HepG2 (cell line): ENCODE results near the gene ACAT2. TPM values are rescaled to one million over a fixed set of nuclear protein-coding genes. Genes with fewer than 3 reads are reported as not detected.

Experiments
- ASH2L ChIP-seq: fragments of 300-600, 200-600 bp; sonication (generic); IDR thresholded peaks from 2 replicates; pipeline ENCODE4 v1.7.0; 2017; ENCODE audit warnings: low read depth, mild to moderate bottlenecking, moderate library complexity, mixed read lengths, low read length; ENCODE audit not compliant: insufficient read length
- CSRNP1 ChIP-seq: sonication (generic); formaldehyde crosslinking; IDR thresholded peaks from 2 replicates; pipeline ENCODE4 v1.8.1; 2023; ENCODE audit warnings: mild to moderate bottlenecking, missing genetic modification reagents
- DPF2 ChIP-seq: sonication (generic); formaldehyde crosslinking; IDR thresholded peaks from 2 replicates; pipeline ENCODE4 v1.4.0; 2020; ENCODE audit warnings: mild to moderate bottlenecking, low read depth, missing genetic modification reagents, borderline replicate concordance
- KDM4B ChIP-seq: sonication (generic); formaldehyde crosslinking; IDR thresholded peaks from 2 replicates; pipeline ENCODE4 v1.4.0; 2020; ENCODE audit warnings: missing genetic modification reagents
- KMT2B ChIP-seq: IDR thresholded peaks from 2 replicates; pipeline ENCODE4 v1.6.1; 2016; ENCODE audit warnings: missing genetic modification reagents, missing compliant biosample characterization
- PHB2 ChIP-seq: fragments of 450-650 bp; IDR thresholded peaks from 2 replicates; pipeline ENCODE4 v1.6.1; 2018; ENCODE audit not compliant: partially characterized antibody
- SALL2 ChIP-seq: sonication (generic); formaldehyde crosslinking; IDR thresholded peaks from 2 replicates; pipeline ENCODE4 v1.8.1; 2023; ENCODE audit warnings: mild to moderate bottlenecking, missing genetic modification reagents, inconsistent platforms
- SP4 ChIP-seq: sonication (generic); formaldehyde crosslinking; IDR thresholded peaks from 2 replicates; pipeline ENCODE4 v1.8.1; 2023; ENCODE audit warnings: mild to moderate bottlenecking, missing genetic modification reagents
- ZBTB4 ChIP-seq: sonication (generic); formaldehyde crosslinking; IDR thresholded peaks from 2 replicates; pipeline ENCODE4 v1.4.0; 2020; ENCODE audit warnings: missing genetic modification reagents, mild to moderate bottlenecking, borderline replicate concordance
- ZNF234 ChIP-seq: sonication (generic); formaldehyde crosslinking; conservative IDR thresholded peaks from 2 replicates; pipeline ENCODE4 v1.5.1; 2020; ENCODE audit warnings: mild to moderate bottlenecking, missing genetic modification reagents
- ZNF24 ChIP-seq: fragments of 450-650 bp; IDR thresholded peaks from 2 replicates; pipeline ENCODE4 v1.6.1; 2017; ENCODE audit warnings: antibody characterized with exemption, mild to moderate bottlenecking
- ZNF609 ChIP-seq: sonication (generic); formaldehyde crosslinking; IDR thresholded peaks from 2 replicates; pipeline ENCODE4 v1.4.0; 2020; ENCODE audit warnings: mild to moderate bottlenecking, missing genetic modification reagents, borderline replicate concordance
- ZNF720 ChIP-seq: sonication (generic); formaldehyde crosslinking; IDR thresholded peaks from 2 replicates; pipeline ENCODE4 v1.4.0; 2020; ENCODE audit warnings: missing genetic modification reagents
- ZNF775 ChIP-seq: sonication (generic); formaldehyde crosslinking; IDR thresholded peaks from 2 replicates; pipeline ENCODE4 v1.4.0; 2020; ENCODE audit warnings: missing genetic modification reagents, mild to moderate bottlenecking, moderate library complexity, borderline replicate concordance
- ZNF841 ChIP-seq: sonication (generic); formaldehyde crosslinking; IDR thresholded peaks from 2 replicates; pipeline ENCODE4 v1.8.1; 2023; ENCODE audit warnings: missing genetic modification reagents, borderline replicate concordance
- polyA plus RNA-seq, 8 experiments: library from polyadenylated mRNA; depleted of rRNA in 3 of 8; stranded (reverse) in 7 of 8; unstranded in 1 of 8; fragments of >200 nt; fragmentation: Illumina TruSeq in 4 of 8; extraction: Trizol in 4 of 8; gene quantifications; 2 replicates each; pipeline versions ENCODE4 v1.2.1 to v1.2.3, GENCODE V29; 2011 to 2016; ENCODE audit warnings: low read depth in 4 of 8, missing spikeins in 1 of 8, mixed read lengths in 1 of 8; ENCODE audit not compliant: insufficient read depth in 1 of 8
- total RNA-seq, 5 experiments: library from RNA; depleted of rRNA; stranded (reverse); fragments of >200 nt; fragmentation: Illumina TruSeq; extraction: Trizol; gene quantifications; 2 replicates each; pipeline ENCODE4 v1.2.3, GENCODE V29; 2016; ENCODE audit warnings: low read depth in 1 of 5
- TF ChIP-seq, protein P1 (sequence below): sonication (generic); formaldehyde crosslinking; IDR thresholded peaks from 2 replicates; pipeline ENCODE4 v1.4.0; 2020; ENCODE audit warnings: mild to moderate bottlenecking, missing genetic modification reagents, borderline replicate concordance

ACAT2 gene
- total and polyA plus RNA-seq, 2 of the 13 experiments (the other 11 are each of a cell fraction or from before 2014, with no cell fraction given): 121 to 534 TPM

- TF ChIP-seq CSRNP1 (CRISPR knock-in tag) (peak; percentile 98), ZNF234 (CRISPR knock-in tag) (no peak), ZBTB4 (peak; percentile 99), PHB2 (no peak), ZNF24 (peak; percentile 68; the same call in 1 of the 2 replicates), ZNF775 (CRISPR knock-in tag) (peak; percentile 95), KMT2B (CRISPR knock-in tag) (peak; percentile 100), SALL2 (CRISPR knock-in tag) (peak; percentile 98), DPF2 (peak; percentile 43; the same call in 1 of the 2 replicates), ZNF609 (CRISPR knock-in tag) (peak; percentile 86), KDM4B (CRISPR knock-in tag) (peak; percentile 98; the same call in 1 of the 2 replicates), ZNF720 (CRISPR knock-in tag) (0 out of 2 replicates have a peak, but pooled peaks have one; percentile 23), ZNF841 (CRISPR knock-in tag) (peak; percentile 86; the same call in 1 of the 2 replicates), ASH2L (peak; percentile 95), SP4 (CRISPR knock-in tag) (peak; percentile 91)
- TF ChIP-seq, protein P1, sequence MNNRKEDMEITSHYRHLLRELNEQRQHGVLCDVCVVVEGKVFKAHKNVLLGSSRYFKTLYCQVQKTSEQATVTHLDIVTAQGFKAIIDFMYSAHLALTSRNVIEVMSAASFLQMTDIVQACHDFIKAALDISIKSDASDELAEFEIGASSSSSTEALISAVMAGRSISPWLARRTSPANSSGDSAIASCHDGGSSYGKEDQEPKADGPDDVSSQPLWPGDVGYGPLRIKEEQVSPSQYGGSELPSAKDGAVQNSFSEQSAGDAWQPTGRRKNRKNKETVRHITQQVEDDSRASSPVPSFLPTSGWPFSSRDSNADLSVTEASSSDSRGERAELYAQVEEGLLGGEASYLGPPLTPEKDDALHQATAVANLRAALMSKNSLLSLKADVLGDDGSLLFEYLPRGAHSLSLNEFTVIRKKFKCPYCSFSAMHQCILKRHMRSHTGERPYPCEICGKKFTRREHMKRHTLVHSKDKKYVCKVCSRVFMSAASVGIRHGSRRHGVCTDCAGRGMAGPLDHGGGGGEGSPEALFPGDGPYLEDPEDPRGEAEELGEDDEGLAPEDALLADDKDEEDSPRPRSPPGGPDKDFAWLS (CRISPR knock-in tag): peak; percentile 22; the same call in 1 of the 2 replicates
These were observed 34.7 kb upstream of the ACAT2 start, which contains the start of gene WTAP (continued) for GRCh38 chr6:159726918-159727716.
